Measurements from ENCODE around the gene TAF4. TPM values are rescaled to one million over a fixed set of nuclear protein-coding genes. Genes with fewer than 3 reads are reported as not detected.

TAF4 gene
- total and polyA plus RNA-seq, 2 of the 13 experiments (the other 11 are each of a cell fraction or from before 2014, with no cell fraction given), result 5.9 to 12.0 TPM

DNA sequence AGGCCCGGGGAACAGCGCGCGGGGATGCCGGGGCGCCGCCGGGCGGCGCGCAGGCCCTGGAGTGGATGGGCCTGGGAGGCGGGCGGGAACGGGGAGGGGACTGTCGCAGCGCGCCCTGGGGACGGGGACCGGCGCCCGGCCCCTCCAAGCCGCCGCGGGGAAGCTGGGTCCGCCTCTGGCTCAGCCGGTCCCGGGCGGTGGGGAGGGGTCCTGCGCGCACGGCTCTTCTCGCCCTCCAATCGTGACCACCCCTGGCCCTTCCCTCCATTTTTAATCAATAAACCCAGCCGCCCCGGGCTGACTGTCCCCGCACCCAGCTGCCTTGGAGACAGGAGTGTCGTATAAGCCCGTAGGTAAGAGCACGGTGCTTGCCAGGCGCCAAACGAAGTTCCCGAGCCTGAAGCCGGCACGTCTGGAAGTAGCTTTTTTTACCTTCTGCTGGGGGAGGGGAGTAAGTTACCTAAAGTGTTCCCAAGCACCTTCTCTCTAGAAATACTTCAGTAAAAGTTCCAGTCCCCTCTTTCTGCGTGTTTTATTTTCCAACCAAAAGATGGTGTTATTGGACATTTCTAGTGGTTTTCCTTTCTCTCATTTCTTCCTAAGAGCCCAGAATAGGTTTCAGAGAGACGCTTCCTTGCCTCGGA is 780 bp upstream of the TAF4 start (continued):
- TF ChIP-seq MED13 (CRISPR knock-in tag; IDR thresholded peaks at IDR 0.05) (peak; percentile 54; the same call in 1 of the 2 replicates), ZNF564 (CRISPR knock-in tag; IDR thresholded peaks at IDR 0.05) (0 out of 2 replicates have a peak, but pooled peaks have one; percentile 2), ZFP37 (CRISPR knock-in tag; IDR thresholded peaks at IDR 0.05; ENCODE audit: borderline replicate concordance) (no peak; the same call in 1 of the 2 replicates), ZNF891 (CRISPR knock-in tag; IDR thresholded peaks at IDR 0.05) (no peak), POLR2A (IDR thresholded peaks at IDR 0.05; ENCODE audit: insufficient read depth in 1 of 2, low read depth in 2 of 2, low read length in 2 of 2) (peak in 1 of 2 experiments; percentile 66; a peak in 3 of 4 replicates), GFI1 (CRISPR knock-in tag; IDR thresholded peaks at IDR 0.05; ENCODE audit: borderline replicate concordance) (no peak), SUZ12 (IDR thresholded peaks at IDR 0.05; ENCODE audit: low read depth, low read length) (no peak), ZNF143 (CRISPR knock-in tag; IDR thresholded peaks at IDR 0.05) (no peak), ZNF44 (CRISPR knock-in tag; IDR thresholded peaks at IDR 0.05) (no peak), TSC22D2 (CRISPR knock-in tag; IDR thresholded peaks at IDR 0.05; ENCODE audit: borderline replicate concordance) (no peak)
- TF ChIP-seq, protein P1, sequence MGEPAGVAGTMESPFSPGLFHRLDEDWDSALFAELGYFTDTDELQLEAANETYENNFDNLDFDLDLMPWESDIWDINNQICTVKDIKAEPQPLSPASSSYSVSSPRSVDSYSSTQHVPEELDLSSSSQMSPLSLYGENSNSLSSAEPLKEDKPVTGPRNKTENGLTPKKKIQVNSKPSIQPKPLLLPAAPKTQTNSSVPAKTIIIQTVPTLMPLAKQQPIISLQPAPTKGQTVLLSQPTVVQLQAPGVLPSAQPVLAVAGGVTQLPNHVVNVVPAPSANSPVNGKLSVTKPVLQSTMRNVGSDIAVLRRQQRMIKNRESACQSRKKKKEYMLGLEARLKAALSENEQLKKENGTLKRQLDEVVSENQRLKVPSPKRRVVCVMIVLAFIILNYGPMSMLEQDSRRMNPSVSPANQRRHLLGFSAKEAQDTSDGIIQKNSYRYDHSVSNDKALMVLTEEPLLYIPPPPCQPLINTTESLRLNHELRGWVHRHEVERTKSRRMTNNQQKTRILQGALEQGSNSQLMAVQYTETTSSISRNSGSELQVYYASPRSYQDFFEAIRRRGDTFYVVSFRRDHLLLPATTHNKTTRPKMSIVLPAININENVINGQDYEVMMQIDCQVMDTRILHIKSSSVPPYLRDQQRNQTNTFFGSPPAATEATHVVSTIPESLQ (CRISPR knock-in tag; conservative IDR thresholded peaks at IDR 0.05), result no peak; the same call in 1 of the 2 replicates
- TF ChIP-seq, protein P2, sequence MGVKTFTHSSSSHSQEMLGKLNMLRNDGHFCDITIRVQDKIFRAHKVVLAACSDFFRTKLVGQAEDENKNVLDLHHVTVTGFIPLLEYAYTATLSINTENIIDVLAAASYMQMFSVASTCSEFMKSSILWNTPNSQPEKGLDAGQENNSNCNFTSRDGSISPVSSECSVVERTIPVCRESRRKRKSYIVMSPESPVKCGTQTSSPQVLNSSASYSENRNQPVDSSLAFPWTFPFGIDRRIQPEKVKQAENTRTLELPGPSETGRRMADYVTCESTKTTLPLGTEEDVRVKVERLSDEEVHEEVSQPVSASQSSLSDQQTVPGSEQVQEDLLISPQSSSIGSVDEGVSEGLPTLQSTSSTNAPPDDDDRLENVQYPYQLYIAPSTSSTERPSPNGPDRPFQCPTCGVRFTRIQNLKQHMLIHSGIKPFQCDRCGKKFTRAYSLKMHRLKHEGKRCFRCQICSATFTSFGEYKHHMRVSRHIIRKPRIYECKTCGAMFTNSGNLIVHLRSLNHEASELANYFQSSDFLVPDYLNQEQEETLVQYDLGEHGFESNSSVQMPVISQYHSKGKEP (CRISPR knock-in tag; IDR thresholded peaks at IDR 0.05), result no peak
- TF ChIP-seq, protein P3, sequence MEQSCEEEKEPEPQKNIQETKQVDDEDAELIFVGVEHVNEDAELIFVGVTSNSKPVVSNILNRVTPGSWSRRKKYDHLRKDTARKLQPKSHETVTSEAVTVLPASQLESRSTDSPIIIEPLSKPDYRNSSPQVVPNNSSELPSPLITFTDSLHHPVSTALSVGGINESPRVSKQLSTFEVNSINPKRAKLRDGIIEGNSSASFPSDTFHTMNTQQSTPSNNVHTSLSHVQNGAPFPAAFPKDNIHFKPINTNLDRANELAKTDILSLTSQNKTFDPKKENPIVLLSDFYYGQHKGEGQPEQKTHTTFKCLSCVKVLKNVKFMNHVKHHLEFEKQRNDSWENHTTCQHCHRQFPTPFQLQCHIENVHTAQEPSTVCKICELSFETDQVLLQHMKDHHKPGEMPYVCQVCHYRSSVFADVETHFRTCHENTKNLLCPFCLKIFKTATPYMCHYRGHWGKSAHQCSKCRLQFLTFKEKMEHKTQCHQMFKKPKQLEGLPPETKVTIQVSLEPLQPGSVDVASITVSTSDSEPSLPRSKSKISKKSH (CRISPR knock-in tag; IDR thresholded peaks at IDR 0.05; ENCODE audit: borderline replicate concordance), result no peak
- TF ChIP-seq, protein P4, sequence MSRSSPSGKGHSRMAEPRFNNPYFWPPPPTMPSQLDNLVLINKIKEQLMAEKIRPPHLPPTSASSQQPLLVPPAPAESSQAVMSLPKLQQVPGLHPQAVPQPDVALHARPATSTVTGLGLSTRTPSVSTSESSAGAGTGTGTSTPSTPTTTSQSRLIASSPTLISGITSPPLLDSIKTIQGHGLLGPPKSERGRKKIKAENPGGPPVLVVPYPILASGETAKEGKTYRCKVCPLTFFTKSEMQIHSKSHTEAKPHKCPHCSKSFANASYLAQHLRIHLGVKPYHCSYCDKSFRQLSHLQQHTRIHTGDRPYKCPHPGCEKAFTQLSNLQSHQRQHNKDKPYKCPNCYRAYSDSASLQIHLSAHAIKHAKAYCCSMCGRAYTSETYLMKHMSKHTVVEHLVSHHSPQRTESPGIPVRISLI (CRISPR knock-in tag; IDR thresholded peaks at IDR 0.05; ENCODE audit: borderline replicate concordance), result 0 out of 2 replicates have a peak, but pooled peaks have one; percentile 17
- TF ChIP-seq, protein P5, sequence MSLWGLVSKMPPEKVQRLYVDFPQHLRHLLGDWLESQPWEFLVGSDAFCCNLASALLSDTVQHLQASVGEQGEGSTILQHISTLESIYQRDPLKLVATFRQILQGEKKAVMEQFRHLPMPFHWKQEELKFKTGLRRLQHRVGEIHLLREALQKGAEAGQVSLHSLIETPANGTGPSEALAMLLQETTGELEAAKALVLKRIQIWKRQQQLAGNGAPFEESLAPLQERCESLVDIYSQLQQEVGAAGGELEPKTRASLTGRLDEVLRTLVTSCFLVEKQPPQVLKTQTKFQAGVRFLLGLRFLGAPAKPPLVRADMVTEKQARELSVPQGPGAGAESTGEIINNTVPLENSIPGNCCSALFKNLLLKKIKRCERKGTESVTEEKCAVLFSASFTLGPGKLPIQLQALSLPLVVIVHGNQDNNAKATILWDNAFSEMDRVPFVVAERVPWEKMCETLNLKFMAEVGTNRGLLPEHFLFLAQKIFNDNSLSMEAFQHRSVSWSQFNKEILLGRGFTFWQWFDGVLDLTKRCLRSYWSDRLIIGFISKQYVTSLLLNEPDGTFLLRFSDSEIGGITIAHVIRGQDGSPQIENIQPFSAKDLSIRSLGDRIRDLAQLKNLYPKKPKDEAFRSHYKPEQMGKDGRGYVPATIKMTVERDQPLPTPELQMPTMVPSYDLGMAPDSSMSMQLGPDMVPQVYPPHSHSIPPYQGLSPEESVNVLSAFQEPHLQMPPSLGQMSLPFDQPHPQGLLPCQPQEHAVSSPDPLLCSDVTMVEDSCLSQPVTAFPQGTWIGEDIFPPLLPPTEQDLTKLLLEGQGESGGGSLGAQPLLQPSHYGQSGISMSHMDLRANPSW (CRISPR knock-in tag; IDR thresholded peaks at IDR 0.05; ENCODE audit: borderline replicate concordance), result no peak
- TF ChIP-seq, protein P6, sequence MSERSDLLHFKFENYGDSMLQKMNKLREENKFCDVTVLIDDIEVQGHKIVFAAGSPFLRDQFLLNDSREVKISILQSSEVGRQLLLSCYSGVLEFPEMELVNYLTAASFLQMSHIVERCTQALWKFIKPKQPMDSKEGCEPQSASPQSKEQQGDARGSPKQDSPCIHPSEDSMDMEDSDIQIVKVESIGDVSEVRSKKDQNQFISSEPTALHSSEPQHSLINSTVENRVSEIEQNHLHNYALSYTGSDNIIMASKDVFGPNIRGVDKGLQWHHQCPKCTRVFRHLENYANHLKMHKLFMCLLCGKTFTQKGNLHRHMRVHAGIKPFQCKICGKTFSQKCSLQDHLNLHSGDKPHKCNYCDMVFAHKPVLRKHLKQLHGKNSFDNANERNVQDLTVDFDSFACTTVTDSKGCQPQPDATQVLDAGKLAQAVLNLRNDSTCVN (CRISPR knock-in tag; IDR thresholded peaks at IDR 0.05; ENCODE audit: borderline replicate concordance), result no peak
- TF ChIP-seq, protein P7, sequence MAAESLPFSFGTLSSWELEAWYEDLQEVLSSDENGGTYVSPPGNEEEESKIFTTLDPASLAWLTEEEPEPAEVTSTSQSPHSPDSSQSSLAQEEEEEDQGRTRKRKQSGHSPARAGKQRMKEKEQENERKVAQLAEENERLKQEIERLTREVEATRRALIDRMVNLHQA (CRISPR knock-in tag; IDR thresholded peaks at IDR 0.05), result 0 out of 2 replicates have a peak, but pooled peaks have one; percentile 2

Data from HepG2 (cell line).